ENCODE results near the gene ATAD3B.
"Not testable (repeated sequence)": the region's sequence is repeated elsewhere in the genome, so short reads cannot be mapped to it uniquely, and the experiment has no call there.

ATAD3B gene, protein sequence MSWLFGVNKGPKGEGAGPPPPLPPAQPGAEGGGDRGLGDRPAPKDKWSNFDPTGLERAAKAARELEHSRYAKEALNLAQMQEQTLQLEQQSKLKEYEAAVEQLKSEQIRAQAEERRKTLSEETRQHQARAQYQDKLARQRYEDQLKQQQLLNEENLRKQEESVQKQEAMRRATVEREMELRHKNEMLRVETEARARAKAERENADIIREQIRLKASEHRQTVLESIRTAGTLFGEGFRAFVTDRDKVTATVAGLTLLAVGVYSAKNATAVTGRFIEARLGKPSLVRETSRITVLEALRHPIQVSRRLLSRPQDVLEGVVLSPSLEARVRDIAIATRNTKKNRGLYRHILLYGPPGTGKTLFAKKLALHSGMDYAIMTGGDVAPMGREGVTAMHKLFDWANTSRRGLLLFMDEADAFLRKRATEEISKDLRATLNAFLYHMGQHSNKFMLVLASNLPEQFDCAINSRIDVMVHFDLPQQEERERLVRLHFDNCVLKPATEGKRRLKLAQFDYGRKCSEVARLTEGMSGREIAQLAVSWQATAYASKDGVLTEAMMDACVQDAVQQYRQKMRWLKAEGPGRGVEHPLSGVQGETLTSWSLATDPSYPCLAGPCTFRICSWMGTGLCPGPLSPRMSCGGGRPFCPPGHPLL

GRCh38 chr1:1471389-1472052 lies at the start of gene ATAD3B:
TSS of gene ATAD3B (plus strand) at chr1:1471765. CDS start at chr1:1471885, 120 bp downstream.
- peak; percentile 97 for DNase-seq

GRCh38 chr1:1421907-1422464 lies 49.6 kb upstream of the ATAD3B start:
- no peak for DNase-seq

GRCh38 chr1:1422465-1423244 lies 48.9 kb upstream of the ATAD3B start:
- DNase-seq: no peak

GRCh38 chr1:1423245-1423597 lies 48.3 kb upstream of the ATAD3B start:
- DNase-seq: no peak

DNA sequence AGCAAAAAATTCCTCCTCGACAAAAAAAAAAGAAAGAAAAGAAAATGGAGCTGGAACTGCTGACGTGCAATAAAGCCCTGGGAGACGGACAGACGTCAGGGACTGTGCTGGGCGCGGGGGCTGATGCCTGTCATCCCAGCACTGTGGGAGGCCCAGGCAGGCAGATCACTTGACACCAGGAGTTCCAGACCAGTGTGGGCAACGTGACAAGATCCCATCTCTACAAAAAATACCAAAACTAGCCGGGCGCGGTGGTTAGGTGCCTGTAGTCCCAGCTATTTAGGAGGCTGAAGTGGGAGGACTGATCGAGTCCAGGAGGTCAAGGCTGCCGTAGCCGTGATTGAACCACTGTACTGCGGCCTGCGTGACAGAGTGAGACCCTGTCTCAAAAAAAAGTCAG lies 46.9 kb upstream of the ATAD3B start:
- DNase-seq: no peak

GRCh38 chr1:1425426-1425752 lies 46.2 kb upstream of the ATAD3B start:
- no peak for DNase-seq

DNA sequence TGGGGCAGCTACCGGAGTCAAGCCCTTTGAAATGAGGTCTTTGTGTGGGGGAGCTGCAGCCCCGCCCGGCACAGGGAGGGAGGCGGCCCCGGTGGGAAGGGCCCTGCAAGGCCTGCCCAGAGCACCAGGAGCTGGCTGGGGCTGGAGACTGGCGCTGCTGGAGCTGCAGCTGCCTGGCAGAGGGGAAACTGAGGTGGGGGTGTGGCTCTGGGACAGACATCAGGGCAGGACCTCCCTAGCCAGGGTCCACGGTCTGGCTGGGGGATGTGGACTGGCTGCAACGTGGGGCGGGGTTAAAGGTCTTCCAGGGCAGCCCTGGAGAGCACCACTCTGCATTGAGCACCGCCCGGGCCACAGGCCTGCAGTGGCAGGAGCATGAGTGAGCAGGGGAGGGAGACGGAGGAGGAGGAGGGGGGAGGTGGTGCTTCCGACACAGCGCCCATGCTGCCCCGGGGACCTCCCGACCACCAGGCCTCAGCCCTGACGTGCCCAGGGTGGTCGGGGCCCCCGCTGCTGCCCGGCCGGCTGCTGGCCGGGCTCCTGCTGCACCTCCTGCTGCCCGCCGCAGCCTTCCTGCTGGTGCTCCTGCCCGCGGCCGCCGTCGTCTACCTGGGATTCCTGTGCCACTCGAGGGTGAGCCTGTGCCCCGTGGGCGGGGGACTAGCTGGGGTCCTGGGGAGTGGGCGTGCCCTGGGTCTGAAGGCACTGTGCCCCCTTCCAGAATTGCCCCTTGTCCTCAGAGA lies 45.6 kb upstream of the ATAD3B start:
- DNase-seq: no peak

GRCh38 chr1:1426496-1427105 lies 45.0 kb upstream of the ATAD3B start:
- DNase-seq: no peak

DNA sequence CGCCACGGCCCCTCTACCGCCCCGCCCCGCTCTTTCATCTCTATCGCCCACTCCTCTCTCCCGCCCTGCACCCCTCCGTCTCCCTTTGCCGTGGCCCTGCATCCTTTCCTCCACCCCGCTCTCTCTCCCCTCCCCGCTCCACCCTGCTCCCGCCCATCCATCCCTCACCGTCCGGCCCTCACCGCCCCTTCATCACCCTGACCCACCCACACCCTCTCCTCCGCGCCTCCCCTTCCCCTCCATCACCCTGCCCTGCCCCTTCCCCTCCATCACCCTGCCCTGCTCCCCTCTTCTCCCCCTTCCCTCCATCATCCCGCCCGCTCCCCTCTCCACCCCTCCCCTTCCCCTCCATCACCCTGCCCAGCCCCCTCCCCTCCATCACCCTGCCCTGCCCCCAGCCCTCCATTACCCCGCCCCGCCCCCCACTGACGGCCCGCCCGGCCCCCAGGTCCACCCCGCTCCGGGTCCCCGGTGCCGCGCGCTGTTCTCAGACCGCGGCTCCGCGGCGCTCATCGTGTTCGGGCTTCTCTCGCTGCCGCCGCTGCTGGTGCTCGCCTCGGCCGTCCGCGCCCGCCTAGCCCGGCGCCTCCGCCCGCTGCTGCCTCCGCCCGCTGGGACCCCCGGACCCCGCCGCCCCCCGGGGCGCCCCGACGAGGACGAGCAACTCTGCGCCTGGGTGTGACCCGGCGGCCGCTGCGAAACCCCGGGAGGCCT lies 44.3 kb upstream of the ATAD3B start:
- no peak for DNase-seq

GRCh38 chr1:1427820-1428148 lies 43.8 kb upstream of the ATAD3B start:
- no peak for DNase-seq

DNA sequence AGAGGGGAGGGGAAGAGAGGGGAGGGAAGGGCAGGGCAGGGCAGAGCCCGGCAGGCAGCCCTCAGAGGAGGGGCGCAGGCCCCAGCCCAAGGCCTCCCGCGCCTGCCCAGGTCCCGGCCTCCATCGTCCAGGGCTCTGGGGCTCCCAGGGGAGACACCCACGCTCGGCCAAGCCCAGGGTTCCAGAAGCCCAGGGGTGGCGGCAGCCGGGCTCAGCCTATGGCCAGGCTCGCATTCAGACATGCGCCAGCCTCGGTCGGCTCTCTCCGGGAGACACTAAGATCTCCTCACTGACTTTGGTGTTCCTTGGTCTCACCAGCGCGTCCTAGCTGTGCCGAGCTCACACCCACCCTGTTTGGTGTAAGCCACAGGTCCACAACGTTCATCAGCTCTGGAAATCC lies 43.4 kb upstream of the ATAD3B start:
- no peak for DNase-seq

DNA sequence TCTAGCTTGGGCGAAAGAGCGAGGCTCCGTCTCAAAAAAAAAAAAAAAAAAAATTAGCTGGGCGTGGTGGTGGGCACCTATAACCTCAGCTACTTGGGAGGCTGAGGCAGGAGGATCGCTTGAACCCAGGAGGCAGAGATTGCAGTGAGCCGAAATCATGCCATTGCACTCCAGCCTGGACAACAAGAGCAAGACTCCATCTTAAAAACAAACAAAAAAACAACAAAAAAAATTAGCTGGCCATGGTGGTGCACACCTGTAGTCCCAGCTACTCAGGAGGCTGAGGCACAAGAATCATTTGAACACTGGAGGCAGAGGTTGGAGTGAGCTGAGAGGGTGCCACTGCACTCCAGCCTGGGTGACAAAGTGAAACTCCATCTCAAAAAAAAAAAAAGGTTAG lies 42.6 kb upstream of the ATAD3B start:
- not testable (repeated sequence) for DNase-seq

DNA sequence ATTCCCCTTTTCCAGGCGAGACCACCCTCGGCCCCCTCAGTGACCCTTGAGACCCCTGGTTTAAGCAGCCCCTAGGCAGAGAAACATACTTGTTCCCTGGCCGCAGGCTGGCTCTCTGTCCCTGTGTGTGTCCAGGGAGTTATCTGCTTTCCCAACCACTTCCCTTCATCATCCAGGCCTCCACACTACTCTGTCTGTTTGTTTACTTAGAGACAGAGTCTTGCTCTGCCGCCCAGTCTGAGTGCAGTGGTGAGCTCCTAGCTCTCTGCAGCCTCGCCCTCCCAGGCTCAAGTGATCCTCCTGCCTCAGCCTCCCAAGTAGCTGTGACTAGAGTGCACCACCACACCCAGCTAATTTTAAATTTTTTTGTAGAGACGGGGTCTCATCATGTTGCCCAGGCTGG lies 41.9 kb upstream of the ATAD3B start:
- no peak for DNase-seq

GRCh38 chr1:1430114-1430982 lies 41.2 kb upstream of the ATAD3B start:
- no peak for DNase-seq

DNA sequence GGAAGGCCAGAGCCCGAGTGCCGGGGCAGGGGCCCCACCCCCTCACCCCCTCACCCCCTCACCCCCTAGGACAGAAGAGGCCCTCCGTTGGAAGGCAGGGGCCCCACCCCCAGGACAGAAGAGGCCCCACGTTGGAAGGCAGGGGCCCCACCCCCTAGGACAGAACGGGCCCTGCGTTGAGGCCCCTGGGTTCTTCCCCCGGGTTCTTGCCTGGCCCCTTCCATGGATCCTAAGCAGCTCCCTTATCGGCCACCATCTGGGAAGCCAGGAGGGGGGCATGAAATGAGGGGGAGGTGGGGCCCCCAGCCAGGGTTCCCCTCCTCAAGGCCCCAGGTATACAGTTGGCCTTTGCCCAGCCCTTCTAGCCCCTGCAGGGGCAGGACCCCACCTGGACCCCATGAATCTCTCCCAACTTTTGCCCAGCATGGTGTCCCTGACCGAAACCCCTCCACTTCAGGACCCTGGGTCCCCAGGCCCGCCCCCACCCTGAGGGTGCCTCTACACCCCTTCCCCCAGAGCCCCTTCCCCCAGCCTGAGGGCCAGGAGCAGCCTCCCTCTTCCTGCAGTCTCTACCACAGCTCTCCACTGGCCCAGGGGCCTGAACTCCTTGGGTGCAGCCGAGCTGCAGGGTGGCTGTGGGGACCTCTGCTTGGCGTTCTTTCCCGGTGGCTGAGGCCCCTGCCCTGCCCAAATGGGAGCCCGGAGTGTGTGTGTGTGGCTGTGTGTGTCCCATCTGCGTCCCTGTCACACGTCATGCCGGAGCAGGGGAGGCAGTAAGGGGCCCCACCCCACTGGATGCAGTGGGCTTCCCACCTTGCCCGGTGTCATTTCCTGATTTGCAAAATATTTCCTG lies 40.3 kb upstream of the ATAD3B start:
- DNase-seq: no peak

- no peak for DNase-seq
Measured at GRCh38 chr1:1431845-1432273, 39.7 kb upstream of the ATAD3B start.

DNA sequence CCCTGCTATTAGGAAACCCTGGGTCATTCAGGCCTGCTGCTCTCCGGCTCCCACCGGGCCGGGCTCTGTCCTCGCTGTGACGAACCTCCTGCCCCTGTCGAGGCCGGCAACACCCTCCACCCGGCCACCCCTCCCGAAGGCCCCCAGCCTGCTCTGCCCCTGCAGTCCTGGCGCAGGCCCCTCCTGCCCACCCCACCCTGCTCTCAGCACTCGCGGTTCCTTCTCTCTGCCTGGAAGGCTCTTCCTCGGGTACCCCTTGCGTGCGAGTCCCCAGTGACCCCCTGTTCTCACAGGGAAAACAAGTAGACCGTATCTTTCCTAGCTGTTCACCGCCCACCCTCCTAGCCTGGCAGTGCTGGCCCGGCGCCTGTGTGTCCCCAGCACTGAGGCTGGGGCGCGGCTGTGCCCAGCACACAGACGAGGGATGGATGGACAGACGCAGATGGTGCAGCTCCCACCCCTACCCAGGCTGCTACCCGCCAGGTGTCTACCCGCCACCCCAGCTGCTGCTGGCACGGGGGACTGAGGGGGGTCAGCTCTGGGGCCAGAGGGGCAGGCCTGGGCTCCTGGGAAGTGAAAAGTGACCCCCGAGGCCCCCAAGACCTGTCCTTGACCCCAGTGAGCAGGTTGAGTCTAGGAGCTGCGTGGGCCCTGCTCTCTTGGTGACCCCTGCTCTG lies 39.2 kb upstream of the ATAD3B start:
- no peak for DNase-seq

DNA sequence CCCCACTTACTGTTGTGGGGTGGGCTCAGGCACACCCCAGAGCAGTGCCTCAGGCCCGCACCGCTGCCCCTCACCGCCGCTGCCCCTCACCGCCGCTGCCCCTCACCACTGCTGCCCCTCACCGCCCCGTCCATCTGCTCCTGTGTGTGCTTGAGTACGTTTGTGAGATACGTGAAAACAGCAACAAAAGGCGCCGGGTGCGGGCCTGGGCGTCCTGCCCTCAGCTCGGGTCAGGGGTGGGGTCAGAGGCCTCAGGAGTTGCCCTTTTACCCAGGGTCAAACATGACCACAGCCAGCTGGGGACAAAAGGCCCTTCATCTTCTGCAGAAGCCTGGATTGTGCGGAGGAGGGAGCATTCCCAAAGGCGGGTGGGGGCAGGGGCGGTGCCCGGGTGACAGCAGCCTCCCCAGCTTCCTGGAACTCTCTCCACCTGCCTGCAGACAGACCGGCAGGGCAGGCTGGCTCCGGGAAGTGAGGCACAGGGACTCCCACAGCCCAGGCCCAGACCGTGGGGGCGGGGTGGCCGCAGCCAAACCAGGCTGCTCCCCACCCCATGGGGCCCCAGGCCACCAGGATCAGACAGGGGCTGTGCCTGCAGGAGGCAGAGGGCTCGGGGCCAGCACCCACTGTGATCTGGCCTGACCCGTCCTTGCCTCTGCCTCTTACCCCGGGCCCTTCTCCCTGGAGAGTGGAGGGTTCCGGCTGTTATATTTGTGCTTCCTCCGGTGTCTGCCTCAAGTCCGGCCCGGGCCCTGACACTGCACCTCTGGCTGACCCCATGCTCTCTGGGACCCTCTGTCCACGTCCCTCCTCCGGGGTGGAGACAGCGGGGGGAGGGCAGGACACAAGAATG lies 38.4 kb upstream of the ATAD3B start:
- no peak for DNase-seq

Data from activated effector memory CD4-positive, alpha-beta T cell treated with anti-CD3 and anti-CD28 coated beads, Interleukin-2, amount 50 U/mL, for 16 hours (primary cell).